ENCODE data around the gene METTL9.
"Not testable (repeated sequence)": the region's sequence is repeated elsewhere in the genome, so short reads cannot be mapped to it uniquely, and the experiment has no call there.

METTL9 gene

DNA sequence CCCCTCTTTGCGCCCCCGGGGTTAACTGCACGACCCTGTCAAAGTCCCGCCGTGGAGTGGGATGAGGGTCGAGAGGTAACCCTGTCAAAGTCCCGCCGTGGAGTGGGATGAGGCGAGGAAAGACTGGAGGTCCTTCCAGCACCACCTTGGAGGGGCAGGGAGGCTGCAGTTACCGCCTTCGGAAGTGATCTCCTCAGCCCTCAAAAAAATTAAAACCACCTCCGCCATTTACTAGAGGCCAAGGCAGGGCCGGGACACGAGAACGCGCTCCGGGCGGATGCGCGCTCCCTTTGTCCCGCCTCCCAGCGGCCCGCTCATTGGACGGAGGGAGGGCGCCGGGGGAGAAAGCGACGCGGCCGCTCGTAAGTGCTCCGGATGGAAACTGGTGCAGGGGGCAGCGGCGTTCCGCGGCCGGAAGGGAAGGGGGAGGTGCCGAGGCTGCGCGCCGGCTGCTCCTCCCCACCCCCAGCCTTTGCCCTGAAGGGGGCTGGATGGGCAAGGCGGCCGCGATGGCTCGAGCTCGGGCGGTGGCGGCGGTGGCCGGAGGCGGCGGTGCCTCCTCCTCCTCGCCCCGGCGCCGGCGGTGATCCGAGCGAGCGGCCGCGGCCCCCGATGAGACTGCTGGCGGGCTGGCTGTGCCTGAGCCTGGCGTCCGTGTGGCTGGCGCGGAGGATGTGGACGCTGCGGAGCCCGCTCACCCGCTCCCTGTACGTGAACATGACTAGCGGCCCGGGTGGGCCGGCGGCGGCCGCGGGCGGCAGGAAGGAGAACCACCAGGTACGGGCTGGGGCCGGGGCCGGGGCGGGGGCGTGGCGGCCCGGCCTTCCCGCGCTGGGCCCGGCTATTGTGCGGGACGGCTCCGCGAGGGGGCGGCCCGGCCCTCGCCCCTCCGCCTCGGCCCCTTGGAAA, at the start of gene METTL9:
METTL9 (plus strand) TSS at position 456 of the 909 bp plus-strand sequence; CDS start at position 613, 157 bp downstream.
- peak; percentile 95 for DNase-seq

GRCh38 chr16:21549975-21550374, 49.4 kb upstream of the METTL9 start:
- not testable (repeated sequence) for DNase-seq

GRCh38 chr16:21550435-21550834, 48.9 kb upstream of the METTL9 start:
- not testable (repeated sequence) for DNase-seq

GRCh38 chr16:21551076-21551475, 48.3 kb upstream of the METTL9 start:
- not testable (repeated sequence) for DNase-seq

- not testable (repeated sequence) for DNase-seq
Measured at GRCh38 chr16:21551600-21551999, 47.8 kb upstream of the METTL9 start.

- DNase-seq, result not testable (repeated sequence)
Measured at GRCh38 chr16:21553481-21554296, 45.7 kb upstream of the METTL9 start.

GRCh38 chr16:21554795-21555585, 44.4 kb upstream of the METTL9 start:
- peak; percentile 93 for DNase-seq

DNA sequence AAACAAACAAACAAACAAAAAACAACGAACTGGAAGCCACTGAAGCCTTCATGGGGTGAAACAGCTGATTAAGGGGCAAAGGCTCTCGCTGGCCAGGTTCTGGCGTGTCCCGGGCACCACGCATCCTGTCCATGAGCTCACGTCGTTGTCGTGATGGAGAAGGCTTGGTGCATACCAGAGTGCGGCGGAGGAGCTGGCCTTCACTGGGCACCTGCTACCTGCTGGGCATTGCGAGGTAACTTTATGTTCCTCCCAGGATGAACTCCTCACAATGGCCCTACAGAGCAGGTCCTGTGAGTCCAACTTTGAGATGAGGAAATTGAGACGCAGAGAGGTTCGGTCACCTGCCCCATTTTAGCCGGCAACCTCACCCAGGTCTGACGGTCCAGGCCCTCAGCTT, 43.8 kb upstream of the METTL9 start:
- not testable (repeated sequence) for DNase-seq

GRCh38 chr16:21556026-21556595, 43.3 kb upstream of the METTL9 start:
- not testable (repeated sequence) for DNase-seq

GRCh38 chr16:21556651-21557241, 42.6 kb upstream of the METTL9 start:
- DNase-seq, result peak; percentile 29

- DNase-seq, result no peak
Measured at GRCh38 chr16:21560462-21560861, 38.9 kb upstream of the METTL9 start.

GRCh38 chr16:21563676-21564075, 35.7 kb upstream of the METTL9 start:
- DNase-seq, result no peak

GRCh38 chr16:21564367-21564766, 35.0 kb upstream of the METTL9 start:
- DNase-seq, result not testable (repeated sequence)

DNA sequence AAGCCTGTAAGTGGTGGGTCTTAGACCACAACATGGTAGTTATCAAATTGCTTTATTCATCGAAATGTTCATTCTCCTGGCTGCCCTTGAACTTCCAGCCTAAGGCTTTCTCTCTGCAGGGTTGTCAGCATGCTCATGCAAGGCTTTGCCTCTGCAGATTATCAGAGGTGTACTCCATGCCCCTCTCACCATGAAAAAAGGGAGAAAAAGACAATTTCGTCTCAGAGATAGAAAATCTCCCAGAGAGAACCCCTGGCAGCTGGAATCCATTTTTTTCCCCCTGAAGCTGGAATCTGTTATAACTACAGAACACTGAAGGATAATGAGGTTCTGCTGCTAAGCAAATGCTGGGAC, 33.9 kb upstream of the METTL9 start:
- DNase-seq, result no peak

DNA sequence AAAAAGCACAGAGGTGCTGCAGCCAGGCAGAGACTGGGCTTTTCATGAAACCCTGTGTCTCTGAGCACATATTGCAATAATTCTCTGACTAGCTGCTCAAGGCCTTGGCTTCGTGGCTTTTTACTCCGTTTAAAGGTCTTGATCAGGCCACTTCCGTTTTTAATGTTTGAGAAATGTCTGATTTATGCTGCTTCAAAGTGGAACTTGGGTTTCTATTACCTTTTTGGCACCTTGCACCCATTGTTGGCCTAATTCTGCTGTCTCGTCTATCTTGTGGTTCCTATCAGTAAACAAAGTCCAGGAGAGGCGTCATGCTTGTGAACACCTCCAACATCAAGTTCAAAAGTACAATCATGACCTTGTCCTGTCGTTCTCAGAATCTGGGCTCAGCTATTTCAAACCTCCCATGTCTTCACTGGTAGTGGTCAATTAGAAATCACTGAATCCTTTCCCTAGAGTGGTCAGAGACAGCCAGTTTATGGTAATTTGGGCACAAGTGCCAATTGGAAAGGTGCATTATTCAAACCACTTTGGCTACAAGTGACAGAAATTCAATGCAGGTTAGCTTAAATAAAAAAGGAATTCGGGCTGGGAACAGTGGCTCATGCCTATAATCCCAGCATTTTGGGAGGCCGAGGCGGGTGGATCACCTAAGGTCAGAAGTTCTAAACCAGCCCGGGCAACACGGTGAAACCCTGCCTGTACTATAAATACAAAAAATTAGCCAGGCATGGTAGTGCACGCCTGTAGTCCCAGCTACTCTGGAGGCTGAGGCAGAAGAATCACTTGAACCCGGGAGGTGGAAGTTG, 33.3 kb upstream of the METTL9 start:
- no peak for DNase-seq

DNA sequence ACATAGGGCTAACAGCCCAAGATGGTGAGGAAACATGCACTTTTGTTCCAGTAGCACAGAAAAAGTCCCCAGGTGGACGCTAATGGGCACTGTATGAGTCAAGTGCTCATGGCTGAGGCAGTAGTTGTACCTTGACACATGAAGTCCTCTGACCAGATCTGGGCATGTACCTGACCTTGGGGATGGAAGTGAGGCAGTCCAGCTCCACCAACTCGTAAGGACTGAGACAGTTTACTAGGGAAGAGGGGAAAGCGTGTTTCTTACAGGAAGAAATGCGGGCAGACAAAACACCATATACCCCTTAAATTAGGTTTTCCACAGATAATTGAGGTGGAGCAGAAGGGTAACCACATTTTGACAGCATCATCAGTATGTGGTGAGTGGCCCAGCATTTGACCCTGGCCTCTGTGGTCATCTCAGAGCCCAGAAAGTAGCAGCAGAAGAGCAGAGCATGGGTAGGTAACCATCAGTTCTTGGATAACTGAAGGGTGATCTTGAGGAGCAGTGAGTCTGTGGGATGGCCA, 32.4 kb upstream of the METTL9 start:
- DNase-seq, result no peak

GRCh38 chr16:21567496-21567895, 31.9 kb upstream of the METTL9 start:
- DNase-seq, result not testable (repeated sequence)

DNA sequence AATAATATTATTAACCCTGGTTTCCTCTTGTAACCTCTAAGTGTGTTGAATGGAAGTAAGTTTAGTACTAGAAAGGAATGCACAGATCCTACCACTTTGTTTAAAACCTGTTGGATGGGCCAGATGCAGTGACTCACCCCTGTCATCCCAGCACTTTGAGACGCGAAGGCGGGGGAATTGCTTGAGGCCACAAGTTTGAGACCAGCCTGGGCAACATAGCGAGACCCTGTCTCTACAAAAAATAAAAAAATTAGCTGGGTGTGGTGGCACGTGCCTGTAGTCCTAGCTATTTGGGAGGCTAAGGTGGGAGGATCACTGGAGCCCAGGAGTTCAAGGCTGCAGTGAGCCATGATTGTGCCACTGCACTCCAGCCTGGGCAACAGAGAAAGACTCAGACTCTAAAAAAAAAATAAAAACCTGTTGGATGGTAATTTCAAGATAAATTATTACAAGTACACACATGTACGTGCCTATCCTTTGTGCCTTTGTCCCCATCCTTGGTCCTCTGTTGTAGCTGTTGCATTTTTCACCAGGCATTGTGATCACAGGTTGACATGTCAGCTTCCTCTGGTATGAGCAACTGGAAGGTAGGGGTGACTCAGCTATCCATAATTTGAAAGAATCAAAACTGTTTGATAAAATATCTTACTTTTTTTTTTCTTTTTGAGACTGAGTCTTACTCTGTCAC, 30.7 kb upstream of the METTL9 start:
- DNase-seq, result no peak

- DNase-seq, result no peak
Measured at GRCh38 chr16:21570676-21571017, 28.7 kb upstream of the METTL9 start.

- not testable (repeated sequence) for DNase-seq
Measured at GRCh38 chr16:21573506-21573905, 25.9 kb upstream of the METTL9 start.
